GM12878 (cell line): ENCODE results near the gene CTNNA1. TPM values are rescaled to one million over a fixed set of nuclear protein-coding genes. Genes with fewer than 3 reads are reported as not detected.

Source experiments
- ATAC-seq: fragments of 200-7000 bp; cut with Tn5 transposase; 3 replicates; pipeline ENCODE4 v1.9.1; 2020; ENCODE audit warnings: mild to moderate bottlenecking, moderate library complexity
- BruUV-seq: library from RNA; stranded (reverse); fragments of 400-500 nt; replicated peaks from 2 replicates; lab custom pipeline; 2021; lab: Mats Ljungman, UMichigan
- CTCF ChIA-PET: fragments of 300-600 bp; sonication (Branson Sonifier 250); formaldehyde crosslinking; extraction: SDS; loops from one replicate; lab custom pipeline; 2021; ENCODE audit warnings: inconsistent platforms; lab: Yijun Ruan, JAX
- POLR2A ChIA-PET: fragments of 350-600 bp; formaldehyde crosslinking; extraction: SDS; loops from one replicate; lab custom pipeline; 2021; ENCODE audit warnings: inconsistent platforms; lab: Charles Lee
- RAD21 ChIA-PET: fragments of 300-600 bp; sonication (Branson Sonifier 250); formaldehyde crosslinking; loops from one replicate; lab custom pipeline; 2023; ENCODE audit warnings: antibody characterized with exemption; ENCODE audit not compliant: unreplicated experiment; lab: Charles Lee
- SMC1A ChIA-PET: fragments of 300-600 bp; sonication (Branson Sonifier 250); formaldehyde crosslinking; loops from one replicate; lab custom pipeline; 2023; ENCODE audit not compliant: unreplicated experiment, uncharacterized antibody; lab: Charles Lee
- DNase-seq: peaks from one replicate; pipeline ENCODE4 v3.0.0-alpha.2; 2011; ENCODE audit warnings: low read depth, low spot score
- FAIRE-seq: peaks from 3 replicates; lab custom pipeline; 2011; peaks lifted over from hg19 to GRCh38; lab: Jason Lieb, UNC
- H2AFZ ChIP-seq: 2 replicates; pipeline ENCODE4 v1.6.0; 2011; ENCODE audit warnings: low read depth, low read length, control low read depth; ENCODE audit not compliant: control insufficient read depth
- H3K27ac ChIP-seq: 2 replicates; pipeline ENCODE4 v1.5.1; 2011; ENCODE audit warnings: control low read depth; ENCODE audit not compliant: control insufficient read depth, insufficient read depth
- H3K27me3 ChIP-seq, 2 experiments: replicated peaks in 1 of 2; 2 replicates each; pipeline versions ENCODE4 v1.6.0 to v1.6.1; 2011; ENCODE audit warnings: low read length in 1 of 2; ENCODE audit not compliant: control insufficient read depth in 2 of 2, insufficient read depth in 2 of 2
- H3K36me3 ChIP-seq, 2 experiments: 2 replicates each; pipeline ENCODE4 v1.5.1; 2011; ENCODE audit warnings: low read length in 1 of 2; ENCODE audit not compliant: control insufficient read depth in 2 of 2, insufficient read depth in 2 of 2
- H3K4me1 ChIP-seq: 2 replicates; pipeline ENCODE4 v1.6.1; 2011; ENCODE audit warnings: mild to moderate bottlenecking, low read length, moderate library complexity, mixed read lengths; ENCODE audit not compliant: control insufficient read depth, insufficient read depth
- H3K4me2 ChIP-seq: 2 replicates; pipeline ENCODE4 v1.6.0; 2011; ENCODE audit warnings: control low read depth; ENCODE audit not compliant: control insufficient read depth, insufficient read depth
- H3K4me3 ChIP-seq: fragments of 200-600 bp; sonication (generic); 2 replicates; pipeline ENCODE4 v1.5.1; 2016
- H3K79me2 ChIP-seq: 2 replicates; pipeline ENCODE4 v1.6.0; 2011; ENCODE audit warnings: low read length; ENCODE audit not compliant: control insufficient read depth, insufficient read depth
- H3K9ac ChIP-seq: 2 replicates; pipeline ENCODE4 v1.8.0; 2011; ENCODE audit warnings: low read length, control low read depth, mixed read lengths; ENCODE audit not compliant: control insufficient read depth, insufficient read depth
- H3K9me3 ChIP-seq: replicated peaks from 3 replicates; pipeline ENCODE4 v1.5.1; 2011; ENCODE audit warnings: mild to moderate bottlenecking, low read length; ENCODE audit not compliant: control insufficient read depth, insufficient read depth
- H4K20me1 ChIP-seq: 2 replicates; pipeline ENCODE4 v1.6.0; 2011; ENCODE audit not compliant: control insufficient read depth, insufficient read depth
- ATF7 ChIP-seq: fragments of 450-650 bp; IDR thresholded peaks from 2 replicates; pipeline ENCODE4 v1.6.1; 2016; ENCODE audit warnings: low read depth, mild to moderate bottlenecking
- CBFB ChIP-seq: IDR thresholded peaks from 2 replicates; pipeline ENCODE4 v1.6.1; 2016; ENCODE audit warnings: antibody characterized with exemption, low read depth
- CREB1 ChIP-seq: IDR thresholded peaks from 2 replicates; pipeline ENCODE4 v1.6.1; 2012; ENCODE audit warnings: low read depth, mild to moderate bottlenecking, inconsistent platforms
- CREM ChIP-seq: IDR thresholded peaks from 2 replicates; pipeline ENCODE4 v1.6.1; 2014; ENCODE audit warnings: antibody characterized with exemption, low read depth
- CTCF ChIP-seq, 3 experiments: IDR thresholded peaks in 2 of 3; conservative IDR thresholded peaks in 1 of 3; 2 replicates each; pipeline ENCODE4 v1.5.1; 2011; ENCODE audit warnings: low read depth in 3 of 3, low read length in 3 of 3, mild to moderate bottlenecking in 3 of 3, control low read depth in 2 of 3, moderate library complexity in 2 of 3, inconsistent platforms in 1 of 3, mixed read lengths in 1 of 3; ENCODE audit not compliant: control insufficient read depth in 2 of 3, insufficient read depth in 1 of 3; ENCODE audit errors: extremely low read depth in 1 of 3
- DPF2 ChIP-seq: fragments of 450-650 bp; IDR thresholded peaks from 2 replicates; pipeline ENCODE4 v1.6.1; 2017; ENCODE audit warnings: mild to moderate bottlenecking
- ESRRA ChIP-seq: IDR thresholded peaks from 2 replicates; pipeline ENCODE4 v1.6.1; 2012; ENCODE audit warnings: mild to moderate bottlenecking, low read length, improper control_type of control experiment
- FOS ChIP-seq: IDR thresholded peaks from 3 replicates; pipeline ENCODE4 v1.6.1; 2011; ENCODE audit warnings: borderline replicate concordance; ENCODE audit not compliant: insufficient read length; ENCODE audit errors: extremely low read depth
- KAT2A ChIP-seq: conservative IDR thresholded peaks from 2 replicates; pipeline ENCODE4 v1.6.1; 2011; ENCODE audit warnings: low read depth, low read length; ENCODE audit not compliant: control insufficient read depth
- MEF2B ChIP-seq: fragments of 450-650 bp; IDR thresholded peaks from 2 replicates; pipeline ENCODE4 v1.6.1; 2018; ENCODE audit warnings: mild to moderate bottlenecking, moderate library complexity; ENCODE audit not compliant: partially characterized antibody, poor library complexity, severe bottlenecking
- RB1 ChIP-seq: fragments of 450-650 bp; formaldehyde crosslinking; IDR thresholded peaks from 2 replicates; pipeline ENCODE4 v1.6.1; 2017; ENCODE audit warnings: mild to moderate bottlenecking, borderline replicate concordance
- SIX5 ChIP-seq: IDR thresholded peaks from 2 replicates; pipeline ENCODE4 v1.6.1; 2011; ENCODE audit warnings: mild to moderate bottlenecking, low read depth, low read length, moderate library complexity; ENCODE audit not compliant: severe bottlenecking
- SPI1 ChIP-seq: IDR thresholded peaks from 2 replicates; pipeline ENCODE4 v1.6.1; 2011; ENCODE audit warnings: low read depth, mild to moderate bottlenecking, low read length, moderate library complexity, borderline replicate concordance; ENCODE audit not compliant: insufficient read depth
- STAT1 ChIP-seq: fragments of 450-650 bp; conservative IDR thresholded peaks from 2 replicates; pipeline ENCODE4 v1.6.1; 2014; ENCODE audit warnings: antibody characterized with exemption, mild to moderate bottlenecking
- TARDBP ChIP-seq: IDR thresholded peaks from 2 replicates; pipeline ENCODE4 v1.6.1; 2016; ENCODE audit warnings: borderline replicate concordance
- TCF7 ChIP-seq: IDR thresholded peaks from 2 replicates; pipeline ENCODE4 v1.6.1; 2014; ENCODE audit warnings: antibody characterized with exemption, borderline replicate concordance
- YBX1 ChIP-seq: fragments of 450-650 bp; IDR thresholded peaks from 2 replicates; pipeline ENCODE4 v1.6.1; 2016; ENCODE audit warnings: antibody characterized with exemption
- ZNF274 ChIP-seq: IDR thresholded peaks from one replicate; pipeline ENCODE4 v1.8.0; 2011; ENCODE audit not compliant: insufficient read length, insufficient read depth
- ZNF622 ChIP-seq: fragments of 450-650 bp; IDR thresholded peaks from 2 replicates; pipeline ENCODE4 v1.6.1; 2017; ENCODE audit warnings: mild to moderate bottlenecking, inconsistent platforms
- WGBS: methylation state at CpG from one replicate; pipeline ENCODE4 v1.1.6; 2016; ENCODE audit warnings: low lambda C conversion rate; ENCODE audit not compliant: insufficient replicate concordance, insufficient coverage; ENCODE audit errors: missing lambda C conversion rate; 5-methylcytosine and 5-hydroxymethylcytosine counted together
- in situ Hi-C: fragments of 300-500 bp; cut with MboI; formaldehyde crosslinking; loops from 9 replicates; pipeline ENCODE4 v1.14.3; 2018; ENCODE audit warnings: mixed read lengths
- intact Hi-C: fragments of 100-400 bp; cut with micrococcal nuclease; formaldehyde crosslinking; loops from one replicate; pipeline ENCODE4 v1.14.2; 2022; ENCODE audit not compliant: unreplicated experiment
- polyA plus RNA-seq, 11 experiments: library from polyadenylated mRNA; depleted of rRNA in 4 of 11; unstranded in 6 of 11; stranded (reverse) in 5 of 11; fragments of >200 nt; fragmentation: Nextera tagmentation in 4 of 11; fragmentation: Illumina TruSeq in 1 of 11; extraction: Ambion mirVana in 4 of 11; extraction: Trizol in 1 of 11; gene quantifications; 1 replicate in 1 of 11; 2 replicates in 10 of 11; pipeline versions ENCODE4 v1.2.1 to v1.2.3, GENCODE V29; 2011 to 2016; ENCODE audit warnings: inconsistent platforms in 2 of 11, missing spikeins in 2 of 11, low read depth in 1 of 11
- total RNA-seq, 4 experiments: library from RNA; depleted of rRNA in 3 of 4; stranded (reverse); fragments of >200 nt in 3 of 4; fragmentation: Illumina TruSeq in 1 of 4; extraction: Trizol in 1 of 4; gene quantifications; 2 replicates each; pipeline versions ENCODE4 v1.2.1 to v1.2.3, GENCODE V29; 2013 to 2021
- TF ChIP-seq, protein P1 (sequence below): fragments of 450-650 bp; formaldehyde crosslinking; IDR thresholded peaks from 2 replicates; pipeline ENCODE4 v1.4.0; 2022; ENCODE audit warnings: mild to moderate bottlenecking, moderate library complexity

Gene CTNNA1
- total and polyA plus RNA-seq, 10 of the 15 experiments (the other 5 are each of a cell fraction or from before 2014, with no cell fraction given) = 32.6 to 104 (median 57.7) TPM

DNA sequence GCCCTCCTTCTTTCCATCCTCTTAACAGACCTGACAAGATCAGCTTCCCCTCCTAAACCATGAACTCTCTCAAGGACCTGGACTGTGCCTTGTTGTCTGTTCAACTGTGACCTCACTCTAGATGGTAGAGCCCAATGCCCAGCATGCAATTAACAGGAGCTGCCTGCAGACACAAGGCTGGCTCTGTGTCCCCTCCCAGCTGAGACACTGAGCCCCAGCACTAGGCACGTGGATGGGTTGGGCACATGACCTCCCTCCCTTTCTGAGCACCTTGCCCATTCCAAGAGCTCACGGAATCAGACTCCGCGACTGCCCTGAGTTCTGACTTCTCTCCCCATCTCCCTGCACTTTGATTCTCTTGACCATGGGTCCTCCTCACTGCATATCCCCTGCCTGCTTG lies 215.4 kb downstream of the CTNNA1 start (continued):
- TF ChIP-seq MEF2B (no peak), ZNF622 (no peak), ESRRA (no peak), ZNF274 (no peak)
- TF ChIP-seq, all 136 proteins: peak for 0

DNA sequence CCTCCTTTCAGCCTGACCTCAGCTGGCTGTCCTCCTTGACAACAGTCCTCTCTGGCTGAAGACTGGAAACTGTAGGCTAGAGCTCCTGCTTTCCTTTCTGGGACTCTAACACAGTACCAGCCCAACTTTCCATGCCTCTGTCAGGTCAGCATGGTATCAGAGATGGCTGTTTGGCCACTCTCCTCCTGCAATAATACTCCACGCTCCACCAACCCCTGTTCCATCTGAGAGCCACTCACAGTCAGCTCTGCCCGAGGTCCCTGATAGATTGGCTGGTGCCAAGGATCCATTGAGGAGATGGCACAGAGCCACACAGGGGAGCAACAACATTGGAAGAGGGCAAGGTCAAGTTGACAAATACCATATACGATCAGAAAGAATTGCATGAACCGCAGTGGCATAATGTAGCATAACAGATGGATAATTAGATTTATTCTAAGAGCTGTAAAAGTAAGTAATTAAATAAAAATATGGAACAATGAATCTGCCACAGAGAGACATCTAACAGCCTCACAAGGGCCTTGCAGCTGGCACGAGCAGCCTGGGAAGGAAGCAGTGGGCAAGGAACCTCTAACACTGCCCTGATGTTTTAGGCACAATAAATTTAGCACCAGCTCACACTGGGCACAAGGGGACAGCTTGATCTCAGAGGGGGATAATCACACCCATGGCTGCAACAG lies 216.2 kb downstream of the CTNNA1 start:
- TF ChIP-seq SPI1 (no peak), TCF7 (no peak), RB1 (no peak), CBFB (no peak), DPF2 (no peak), YBX1 (no peak), CREM (no peak), ATF7 (no peak), FOS (no peak), CREB1 (no peak), TARDBP (no peak), KAT2A (no peak), SIX5 (no peak), CTCF (IDR thresholded peaks at IDR 0.05 in 2 of 3, conservative IDR thresholded peaks at IDR 0.05 in 1 of 3; ENCODE audit: control insufficient read depth in 2 of 3, extremely low read depth in 1 of 3, insufficient read depth in 1 of 3, low read depth in 3 of 3, low read length in 3 of 3) (no peak), STAT1 (no peak)
- TF ChIP-seq, protein P1, sequence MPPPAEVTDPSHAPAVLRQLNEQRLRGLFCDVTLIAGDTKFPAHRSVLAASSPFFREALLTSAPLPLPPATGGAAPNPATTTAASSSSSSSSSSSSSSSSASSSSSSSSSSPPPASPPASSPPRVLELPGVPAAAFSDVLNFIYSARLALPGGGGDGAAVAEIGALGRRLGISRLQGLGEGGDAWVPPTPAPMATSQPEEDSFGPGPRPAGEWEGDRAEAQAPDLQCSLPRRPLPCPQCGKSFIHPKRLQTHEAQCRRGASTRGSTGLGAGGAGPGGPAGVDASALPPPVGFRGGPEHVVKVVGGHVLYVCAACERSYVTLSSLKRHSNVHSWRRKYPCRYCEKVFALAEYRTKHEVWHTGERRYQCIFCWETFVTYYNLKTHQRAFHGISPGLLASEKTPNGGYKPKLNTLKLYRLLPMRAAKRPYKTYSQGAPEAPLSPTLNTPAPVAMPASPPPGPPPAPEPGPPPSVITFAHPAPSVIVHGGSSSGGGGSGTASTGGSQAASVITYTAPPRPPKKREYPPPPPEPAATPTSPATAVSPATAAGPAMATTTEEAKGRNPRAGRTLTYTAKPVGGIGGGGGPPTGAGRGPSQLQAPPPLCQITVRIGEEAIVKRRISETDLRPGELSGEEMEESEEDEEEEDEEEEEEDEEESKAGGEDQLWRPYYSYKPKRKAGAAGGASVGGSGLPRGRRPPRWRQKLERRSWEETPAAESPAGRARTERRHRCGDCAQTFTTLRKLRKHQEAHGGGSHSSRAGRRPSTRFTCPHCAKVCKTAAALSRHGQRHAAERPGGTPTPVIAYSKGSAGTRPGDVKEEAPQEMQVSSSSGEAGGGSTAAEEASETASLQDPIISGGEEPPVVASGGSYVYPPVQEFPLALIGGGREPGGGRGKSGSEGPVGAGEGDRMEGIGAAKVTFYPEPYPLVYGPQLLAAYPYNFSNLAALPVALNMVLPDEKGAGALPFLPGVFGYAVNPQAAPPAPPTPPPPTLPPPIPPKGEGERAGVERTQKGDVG (CRISPR knock-in tag) = no peak
- TF ChIP-seq, all 136 proteins: peak for 0
- Histone ChIP-seq H3K79me2 (no peaks in the 10 kb centered on the region), H3K27me3 (no peaks in the 10 kb centered on the region), H3K9me3 (no peaks in the 10 kb centered on the region), H3K4me3 (no peak overlapping the region), H3K27ac (no peak overlapping the region), H4K20me1 (no peaks in the 10 kb centered on the region), H3K4me2 (no peak overlapping the region), H3K9ac (no peak overlapping the region), H3K36me3 (no peaks in the 10 kb centered on the region), H3K4me1 (no peaks in the 10 kb centered on the region), H2AFZ (no peak overlapping the region)
- DNase-seq (no peak), FAIRE-seq (no peak), ATAC-seq (no peak)
- SMC1A ChIA-PET = no interaction called here
- in situ Hi-C loops = no loop called here
- intact Hi-C loops = no loop called here
- CTCF ChIA-PET = no interaction called here
- over 99% methylated on average over 5 of the region's 5 CpGs for WGBS
- BruUV-seq = no TSS peak
- RAD21 ChIA-PET = no interaction called here
- POLR2A ChIA-PET = no interaction called here
